GM18951 (cell line): Measurements from ENCODE around the gene FKBP14.
"Not testable (repeated sequence)": the region's sequence is repeated elsewhere in the genome, so short reads cannot be mapped to it uniquely, and the experiment has no call there.

Experiments used
- POLR2A ChIP-seq: IDR thresholded peaks from 4 replicates; pipeline ENCODE4 v1.6.1; 2011; ENCODE audit warnings: mild to moderate bottlenecking; ENCODE audit not compliant: insufficient read length, insufficient read depth; ENCODE audit errors: extremely low read depth
- in situ Hi-C: fragments of 300-500 bp; cut with MboI; formaldehyde crosslinking; loops from one replicate; pipeline ENCODE4 v1.12.0; 2022; ENCODE audit warnings: low sequenced_read_pairs, mixed read lengths, inconsistent platforms; ENCODE audit not compliant: unreplicated experiment

FKBP14 gene

DNA sequence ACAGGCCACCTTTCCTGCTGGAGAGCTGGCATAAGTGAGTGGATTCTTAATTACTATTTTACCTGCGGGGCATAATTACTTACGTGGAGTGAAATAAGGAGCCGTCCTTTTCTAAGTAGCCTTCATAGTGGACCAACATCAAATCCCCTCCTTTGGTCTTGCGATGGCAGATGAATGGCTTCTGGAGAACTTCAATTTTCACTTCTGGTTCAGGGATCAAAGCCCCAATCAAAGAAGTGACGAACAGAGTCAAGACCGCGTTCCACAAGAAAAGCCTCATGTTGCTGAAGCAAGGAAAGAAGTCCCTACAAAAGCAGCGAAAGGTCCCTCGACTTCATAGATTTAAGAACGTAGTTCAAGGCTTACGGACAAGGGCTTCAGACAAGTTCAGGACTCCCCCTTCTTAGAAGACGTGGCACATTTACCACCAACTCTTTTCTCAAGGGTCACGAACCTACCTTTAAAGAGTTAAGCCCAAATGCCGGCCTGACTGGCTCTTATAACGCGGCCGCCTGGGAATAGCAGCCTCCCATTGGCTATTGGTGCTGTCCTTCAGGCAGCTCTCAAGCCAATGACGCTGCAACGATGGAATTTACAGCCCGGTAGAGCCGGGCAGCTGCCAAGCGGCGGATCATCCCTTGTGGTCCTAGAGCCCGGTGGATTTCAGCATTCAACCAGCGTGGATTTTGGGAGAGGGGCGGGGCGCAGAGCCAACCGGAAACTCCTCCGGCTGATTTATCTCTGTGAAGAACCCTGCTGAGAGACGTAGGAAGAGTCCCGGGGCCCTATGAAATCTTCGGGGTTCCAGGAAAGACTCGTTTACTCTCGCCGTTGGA lies at the start of gene FKBP14:
TSS of gene FKBP14 (minus strand) at position 474 of the 836 bp plus-strand sequence. CDS start at position 280, 194 bp downstream.
- in situ Hi-C loops, result no loop called here
- peak; percentile 72 for TF ChIP-seq POLR2A

GRCh38 chr7:30074422-30075030 lies 48.0 kb upstream of the FKBP14 start:
- TF ChIP-seq POLR2A, result no peak
- in situ Hi-C loops, result no loop called here

DNA sequence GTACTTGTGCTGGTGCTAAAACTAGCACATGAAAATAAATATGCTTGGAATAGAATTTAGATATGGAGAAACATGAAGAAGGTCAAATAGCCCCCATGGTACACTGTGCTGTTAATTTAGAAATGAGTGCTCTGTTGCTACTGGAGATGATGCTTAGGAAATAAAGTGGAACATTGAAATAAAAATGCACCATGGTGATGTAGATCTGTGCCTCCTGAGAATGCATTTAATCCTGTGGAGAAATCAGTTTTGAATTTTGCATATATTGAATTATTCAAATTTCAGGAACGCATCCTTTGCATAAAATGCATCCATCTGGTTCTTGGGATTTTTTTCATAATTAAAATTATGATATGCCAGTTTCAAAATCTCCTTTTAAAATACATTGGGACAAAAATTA lies 46.2 kb upstream of the FKBP14 start:
- no peak for TF ChIP-seq POLR2A
- in situ Hi-C loops, result no loop called here

DNA sequence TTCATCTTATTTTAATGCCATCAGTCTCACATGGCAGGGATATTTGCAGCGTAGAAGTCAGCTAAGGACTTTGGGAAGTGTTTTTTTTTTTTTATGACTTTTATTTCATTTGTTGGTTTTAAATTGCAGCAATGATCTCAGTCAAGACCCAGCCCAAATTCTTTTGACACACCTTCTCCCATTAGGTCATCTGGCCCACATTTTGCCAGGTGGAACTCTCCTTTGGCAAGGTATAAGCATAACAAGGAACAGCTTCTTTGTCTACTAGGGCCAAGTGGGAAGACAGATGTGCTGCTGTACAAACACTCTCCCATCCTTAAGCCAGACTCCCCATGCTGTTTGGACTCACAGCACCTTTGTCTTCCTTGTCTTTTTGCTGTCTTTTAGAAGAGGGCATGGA lies 43.5 kb upstream of the FKBP14 start:
- in situ Hi-C loops, result no loop called here
- TF ChIP-seq POLR2A, result no peak

GRCh38 chr7:30069096-30069867 lies 42.8 kb upstream of the FKBP14 start:
- no peak for TF ChIP-seq POLR2A
- in situ Hi-C loops, result no loop called here

DNA sequence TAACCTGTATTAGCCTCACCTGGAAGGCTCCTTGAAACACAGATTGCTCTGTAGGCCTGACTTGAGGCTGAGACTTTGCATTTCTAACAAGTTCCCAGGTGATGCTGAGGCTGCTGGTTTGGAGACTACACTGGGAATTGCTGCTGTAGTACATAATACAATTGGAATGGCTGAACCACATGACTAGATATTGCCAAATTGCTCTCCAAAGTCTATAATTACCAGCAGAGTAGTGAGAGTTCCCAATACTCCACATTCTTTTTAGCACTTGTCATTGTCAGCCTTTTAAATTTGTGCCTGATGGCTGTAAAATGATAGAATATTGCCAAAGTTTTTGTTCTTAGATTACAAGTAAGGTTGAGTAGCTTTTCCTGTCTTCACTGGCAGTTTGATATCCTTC lies 41.6 kb upstream of the FKBP14 start:
- in situ Hi-C loops, result no loop called here

DNA sequence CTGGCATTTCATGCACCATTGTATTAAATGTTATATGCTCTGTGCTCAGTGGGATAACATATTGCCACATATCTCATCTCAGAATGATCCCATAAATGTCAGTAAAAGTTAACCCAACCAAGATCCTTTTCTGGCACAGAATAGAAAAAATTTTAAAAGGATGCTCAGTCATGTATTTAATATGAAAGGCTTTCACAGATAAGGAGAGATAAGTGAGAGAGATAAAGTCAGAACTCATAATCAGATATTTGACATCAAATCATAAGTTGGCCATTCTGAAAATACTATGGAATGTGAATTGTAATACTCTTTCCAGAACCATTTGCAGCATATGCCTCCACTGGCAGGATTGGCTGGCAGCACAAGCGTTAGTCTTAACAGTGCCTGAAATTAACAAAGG lies 40.2 kb upstream of the FKBP14 start:
- no peak for TF ChIP-seq POLR2A
- in situ Hi-C loops, result no loop called here

More for the DNA sequence above, 41.6 kb upstream of the FKBP14 start:
- TF ChIP-seq POLR2A, result no peak

DNA sequence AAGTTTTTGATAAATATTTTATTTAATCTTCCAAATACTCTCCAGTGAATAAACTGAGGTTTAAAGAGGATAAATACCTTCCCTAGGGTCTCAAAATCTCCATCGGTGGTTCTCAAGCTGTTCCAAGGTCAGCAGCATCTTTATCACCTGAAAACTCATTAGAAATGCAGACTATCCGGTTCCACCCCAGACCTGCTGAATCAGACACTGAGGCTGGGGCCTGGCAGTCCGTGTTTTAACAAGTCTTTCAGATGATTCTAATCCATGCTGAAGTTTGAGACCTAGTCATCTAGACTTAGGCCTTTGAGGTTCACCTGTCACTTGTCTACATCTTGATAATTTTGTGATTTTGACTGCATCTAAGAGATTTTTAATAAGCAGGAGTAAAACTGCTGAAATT lies 39.2 kb upstream of the FKBP14 start:
- in situ Hi-C loops, result no loop called here
- TF ChIP-seq POLR2A, result no peak

GRCh38 chr7:30062587-30062986 lies 36.1 kb upstream of the FKBP14 start:
- in situ Hi-C loops, result no loop called here
- no peak for TF ChIP-seq POLR2A

GRCh38 chr7:30061786-30062185 lies 35.3 kb upstream of the FKBP14 start:
- in situ Hi-C loops, result not testable (repeated sequence)

GRCh38 chr7:30057741-30058140 lies 31.2 kb upstream of the FKBP14 start:
- in situ Hi-C loops, result no loop called here
- no peak for TF ChIP-seq POLR2A

DNA sequence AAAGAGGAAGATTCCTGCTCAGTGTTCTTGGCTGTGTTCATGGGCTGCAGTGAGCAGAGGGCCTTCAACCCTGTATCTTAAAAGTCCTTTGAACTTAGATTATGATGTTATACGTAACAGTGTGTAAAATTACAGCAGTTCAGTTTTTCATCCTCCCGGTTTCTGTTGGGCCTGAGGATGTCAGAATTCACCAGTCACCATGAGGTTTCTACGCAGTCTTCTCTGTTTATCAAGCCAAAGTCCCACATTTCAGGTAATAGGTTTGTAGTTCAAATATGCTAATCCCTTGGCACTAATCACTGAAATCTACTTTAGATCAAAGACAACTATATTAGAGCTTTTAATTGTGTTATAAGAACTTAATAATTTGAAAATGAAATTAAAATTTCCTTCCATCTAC lies 26.6 kb upstream of the FKBP14 start:
- TF ChIP-seq POLR2A, result no peak
- in situ Hi-C loops, result no loop called here

DNA sequence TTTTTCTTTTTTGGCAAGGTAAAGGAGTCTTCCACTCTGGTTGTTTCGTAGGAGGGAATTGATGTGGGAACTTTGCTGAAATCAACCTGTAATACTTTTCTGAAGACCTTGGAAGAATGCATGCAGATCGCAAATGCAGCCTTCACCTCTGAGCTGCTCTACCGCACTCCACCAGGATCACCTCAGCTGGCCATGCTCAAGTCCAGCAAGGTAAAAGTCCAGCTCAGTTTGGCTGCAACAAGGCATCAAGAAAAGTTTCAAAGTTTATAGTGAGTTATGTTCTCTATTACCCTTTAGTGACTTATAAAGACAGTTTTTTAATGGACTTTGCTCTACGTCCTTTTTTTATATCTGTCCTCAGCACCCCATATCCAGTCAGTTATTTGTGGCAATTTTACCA lies 22.7 kb upstream of the FKBP14 start:
- in situ Hi-C loops, result no loop called here
- no peak for TF ChIP-seq POLR2A
